Progenitor cell of endocrine pancreas (in vitro differentiated cells): ENCODE results near the gene VSIR. TPM values are rescaled to one million over a fixed set of nuclear protein-coding genes. Genes with fewer than 3 reads are reported as not detected.

Experiments
- DNase-seq: peaks from one replicate; pipeline ENCODE4 v3.0.0; 2021; ENCODE audit warnings: low spot score; ENCODE audit not compliant: unreplicated experiment
- H3K27ac Mint-ChIP-seq: 2 replicates; pipeline ENCODE4 v1.8.0; 2021; ENCODE audit warnings: mild to moderate bottlenecking, moderate library complexity, mixed read lengths
- H3K27me3 Mint-ChIP-seq: 2 replicates; pipeline ENCODE4 v1.8.0; 2021; ENCODE audit warnings: mixed read lengths
- H3K36me3 Mint-ChIP-seq: 2 replicates; pipeline ENCODE4 v1.8.0; 2022; ENCODE audit warnings: mixed read lengths; ENCODE audit not compliant: insufficient read depth
- H3K4me1 Mint-ChIP-seq: 2 replicates; pipeline ENCODE4 v1.8.0; 2021; ENCODE audit warnings: low read depth, mixed read lengths
- H3K4me3 Mint-ChIP-seq: 2 replicates; pipeline ENCODE4 v1.8.0; 2021; ENCODE audit warnings: low read depth, mild to moderate bottlenecking, moderate library complexity, mixed read lengths
- H3K9me3 Mint-ChIP-seq: 2 replicates; pipeline ENCODE4 v1.8.0; 2021; ENCODE audit warnings: low read depth, mixed read lengths
- CTCF ChIP-seq: fragments of 200-600 bp; sonication (generic); IDR thresholded peaks from one replicate; pipeline ENCODE4 v1.5.0; 2021; ENCODE audit warnings: antibody characterized with exemption, mild to moderate bottlenecking; ENCODE audit not compliant: unreplicated experiment
- total RNA-seq: library from RNA; stranded (reverse); gene quantifications from 2 replicates; pipeline ENCODE4 v1.2.1, GENCODE V29; 2021

Gene VSIR
- total RNA-seq, 1 donor from 2014 or later = 2.6 TPM

DNA sequence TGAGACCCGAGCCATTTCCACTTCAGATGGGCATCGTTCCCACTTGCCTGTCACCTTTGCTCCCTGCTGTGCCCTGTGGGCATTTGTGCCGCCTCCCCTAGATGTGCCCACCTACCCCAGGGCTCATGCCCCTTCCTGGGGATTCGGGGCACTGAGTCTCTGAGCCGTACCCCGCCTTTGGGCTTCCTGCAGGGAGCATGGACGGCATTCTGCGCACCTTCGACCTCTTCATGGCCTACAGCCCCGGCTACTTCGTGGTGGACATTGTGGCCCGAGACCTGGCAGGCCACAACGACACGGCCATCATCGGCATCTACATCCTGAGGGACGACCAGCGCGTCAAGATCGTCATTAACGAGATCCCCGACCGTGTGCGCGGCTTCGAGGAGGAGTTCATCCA lies 36.3 kb upstream of the VSIR start:
- TF ChIP-seq CTCF = no peak
- no peak overlapping the region for H3K27ac Mint-ChIP-seq

DNA sequence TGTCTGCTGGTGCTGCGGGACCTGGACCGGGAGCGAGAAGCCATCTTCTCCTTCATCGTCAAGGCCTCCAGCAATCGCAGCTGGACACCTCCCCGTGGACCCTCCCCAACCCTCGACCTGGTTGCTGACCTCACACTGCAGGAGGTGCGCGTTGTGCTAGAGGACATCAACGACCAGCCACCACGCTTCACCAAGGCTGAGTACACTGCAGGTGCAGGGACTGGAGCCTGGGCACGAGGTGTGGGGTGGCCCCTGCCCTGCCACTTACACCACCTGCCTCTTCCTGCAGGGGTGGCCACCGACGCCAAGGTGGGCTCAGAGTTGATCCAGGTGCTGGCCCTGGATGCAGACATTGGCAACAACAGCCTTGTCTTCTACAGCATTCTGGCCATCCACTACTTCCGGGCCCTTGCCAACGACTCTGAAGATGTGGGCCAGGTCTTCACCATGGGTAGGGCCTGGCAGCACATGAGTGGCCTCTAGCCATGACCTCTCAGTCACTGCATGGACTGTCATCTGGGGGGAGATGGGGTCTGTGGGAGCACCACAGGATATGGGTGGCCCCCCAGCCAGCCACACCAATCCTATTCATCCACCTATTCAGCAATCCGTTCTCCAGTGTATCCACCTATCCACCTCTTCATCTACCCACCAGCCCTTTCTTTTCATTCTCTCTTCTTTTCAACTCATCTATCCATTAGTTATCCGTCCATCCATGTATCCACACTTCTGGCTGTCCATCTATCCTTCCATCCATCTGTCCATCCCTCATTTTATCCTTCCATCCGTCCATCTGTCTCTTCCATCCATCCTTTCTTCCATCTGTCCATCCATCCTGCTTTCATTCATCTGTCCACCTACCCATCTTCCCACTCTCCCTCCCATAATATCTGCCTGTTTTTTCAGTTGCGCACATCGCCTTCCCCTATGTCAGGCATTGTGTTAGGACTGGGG lies 34.5 kb upstream of the VSIR start:
- no peaks in the 10 kb centered on the region for H3K9me3 Mint-ChIP-seq
- no peak overlapping the region for H3K4me3 Mint-ChIP-seq
- no peaks in the 10 kb centered on the region for H3K36me3 Mint-ChIP-seq
- TF ChIP-seq CTCF = no peak
- H3K27me3 Mint-ChIP-seq = peaks cover 21% of the 10 kb centered on the region
- H3K4me1 Mint-ChIP-seq = peaks cover 4% of the 10 kb centered on the region
- H3K27ac Mint-ChIP-seq = no peak overlapping the region
- no peak for DNase-seq

More for the DNA sequence above, 36.3 kb upstream of the VSIR start:
- Mint-ChIP-seq H3K27me3 (peaks cover 14% of the 10 kb centered on the region), H3K4me1 (peaks cover 2% of the 10 kb centered on the region), H3K4me3 (no peak overlapping the region), H3K36me3 (peaks cover 2% of the 10 kb centered on the region), H3K9me3 (no peaks in the 10 kb centered on the region)
- no peak for DNase-seq

DNA sequence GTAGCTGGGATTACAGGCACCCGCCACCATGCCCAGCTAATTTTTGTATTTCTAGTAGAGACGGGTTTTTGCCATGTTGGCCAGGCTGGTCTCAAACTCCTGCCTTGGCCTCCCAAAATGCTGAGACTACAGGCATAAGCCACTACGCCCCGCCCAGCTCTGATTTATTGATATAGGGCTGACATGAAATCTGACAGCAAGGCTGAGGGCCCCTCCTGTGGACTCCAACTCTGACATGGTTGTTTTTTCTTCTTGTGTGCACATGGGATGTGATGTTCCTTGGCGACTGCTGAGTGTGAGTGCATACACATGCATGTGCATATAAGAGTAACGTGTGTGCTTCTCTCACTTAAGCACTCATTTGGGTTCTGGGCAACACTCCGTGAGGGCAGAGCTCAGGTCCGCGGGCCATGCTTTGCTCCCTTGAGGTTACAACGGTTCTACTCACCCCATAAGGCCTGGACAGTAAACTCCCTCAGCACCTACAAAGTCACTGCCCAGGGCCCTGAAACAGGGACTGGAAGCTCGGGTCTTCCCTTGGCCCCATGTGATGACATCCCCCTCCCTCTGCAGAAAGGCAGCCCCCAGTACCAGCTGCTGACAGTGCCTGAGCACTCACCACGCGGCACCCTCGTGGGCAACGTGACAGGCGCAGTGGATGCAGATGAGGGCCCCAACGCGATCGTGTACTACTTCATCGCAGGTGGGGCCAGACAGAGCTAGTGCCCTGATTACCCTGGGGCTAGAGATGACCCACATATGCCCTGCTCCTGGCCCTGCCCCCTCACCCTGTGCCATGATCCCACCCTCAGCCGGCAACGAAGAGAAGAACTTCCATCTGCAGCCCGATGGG lies 33.6 kb upstream of the VSIR start:
- no peak overlapping the region for H3K4me3 Mint-ChIP-seq
- H3K27ac Mint-ChIP-seq = no peak overlapping the region
- no peak for TF ChIP-seq CTCF
- H3K36me3 Mint-ChIP-seq = no peaks in the 10 kb centered on the region
- no peak for DNase-seq
- H3K9me3 Mint-ChIP-seq = no peaks in the 10 kb centered on the region
- H3K27me3 Mint-ChIP-seq = peaks cover 21% of the 10 kb centered on the region
- peaks cover 4% of the 10 kb centered on the region for H3K4me1 Mint-ChIP-seq

DNA sequence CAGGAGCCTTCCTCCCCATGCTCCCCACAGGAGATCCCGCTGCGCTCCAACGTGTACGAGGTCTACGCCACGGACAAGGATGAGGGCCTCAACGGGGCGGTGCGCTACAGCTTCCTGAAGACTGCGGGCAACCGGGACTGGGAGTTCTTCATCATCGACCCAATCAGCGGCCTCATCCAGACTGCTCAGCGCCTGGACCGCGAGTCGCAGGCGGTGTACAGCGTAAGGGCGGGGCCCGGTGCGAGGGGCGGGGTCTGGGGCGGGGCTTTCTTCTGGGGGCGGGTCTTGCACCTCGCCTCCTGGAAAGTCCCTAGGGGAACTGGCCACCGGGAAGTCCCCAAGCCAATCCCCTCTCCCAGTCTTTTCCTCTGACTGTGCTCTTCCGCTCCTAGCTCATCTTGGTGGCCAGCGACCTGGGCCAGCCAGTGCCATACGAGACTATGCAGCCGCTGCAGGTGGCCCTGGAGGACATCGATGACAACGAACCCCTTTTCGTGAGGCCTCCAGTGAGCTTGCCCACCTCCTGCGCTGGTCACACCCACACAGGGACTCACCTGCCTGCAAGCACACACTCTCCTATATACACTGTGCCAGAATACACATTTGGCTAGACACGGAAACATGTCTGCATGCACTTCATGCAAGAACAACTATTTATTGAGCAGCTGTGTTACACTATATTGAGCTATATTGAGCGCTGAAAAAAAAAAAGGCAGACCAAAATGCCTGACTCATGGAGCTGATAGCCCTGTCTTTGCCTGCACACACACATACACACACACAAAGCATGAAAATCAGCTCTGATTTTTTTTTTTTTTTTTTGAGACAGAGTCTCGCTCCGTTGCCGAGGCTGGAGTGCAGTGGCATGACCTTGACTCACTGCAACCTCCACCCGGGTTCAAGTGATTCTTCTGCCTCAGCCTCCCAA lies 32.7 kb upstream of the VSIR start:
- DNase-seq = no peak
- Mint-ChIP-seq H3K36me3 (no peaks in the 10 kb centered on the region), H3K27me3 (peaks cover 25% of the 10 kb centered on the region), H3K4me3 (no peak overlapping the region), H3K9me3 (no peaks in the 10 kb centered on the region), H3K4me1 (peaks cover 4% of the 10 kb centered on the region), H3K27ac (peak overlapping the region; percentile 83)
- TF ChIP-seq CTCF = no peak
